H1 (cell line): ENCODE results near the gene CCBE1. TPM values are rescaled to one million over a fixed set of nuclear protein-coding genes. Genes with fewer than 3 reads are reported as not detected.

Experiments
- CTCF ChIA-PET: fragments of 300-600 bp; sonication (Branson Sonifier 250); formaldehyde crosslinking; loops from one replicate; lab custom pipeline; 2021; ENCODE audit not compliant: partially characterized antibody; lab: Charles Lee
- POLR2A ChIA-PET: fragments of 300-600 bp; sonication (Branson Sonifier 250); formaldehyde crosslinking; loops from one replicate; lab custom pipeline; 2021; ENCODE audit warnings: inconsistent platforms; ENCODE audit not compliant: partially characterized antibody; lab: Charles Lee
- DNase-seq, 2 experiments: peaks; one replicate each; pipeline versions ENCODE4 v3.0.0 to v3.0.0-alpha.2; 2010 to 2022; ENCODE audit warnings: low spot score in 2 of 2, low read depth in 1 of 2, mixed read lengths in 1 of 2
- FAIRE-seq: peaks from 2 replicates; lab custom pipeline; 2011; peaks lifted over from hg19 to GRCh38; lab: Jason Lieb, UNC
- H2AFZ ChIP-seq: 2 replicates; pipeline ENCODE4 v1.8.1; 2012; ENCODE audit warnings: low read length, inconsistent platforms
- H2AK5ac ChIP-seq: 2 replicates; pipeline ENCODE4 v1.6.1; 2013; ENCODE audit warnings: low read depth, low read length
- H2BK120ac ChIP-seq: replicated peaks from 2 replicates; pipeline ENCODE3; 2013; ENCODE audit warnings: low read depth, low read length, inconsistent platforms
- H2BK12ac ChIP-seq: 2 replicates; pipeline ENCODE4 v1.6.1; 2013; ENCODE audit warnings: low read depth, low read length
- H2BK15ac ChIP-seq: 2 replicates; pipeline ENCODE4 v1.6.1; 2013; ENCODE audit warnings: low read length
- H2BK20ac ChIP-seq: 2 replicates; pipeline ENCODE4 v1.6.1; 2013; ENCODE audit warnings: low read length
- H2BK5ac ChIP-seq: 2 replicates; pipeline ENCODE4 v1.6.1; 2013; ENCODE audit warnings: low read depth, low read length
- H3K14ac ChIP-seq: 2 replicates; pipeline ENCODE4 v1.6.1; 2013; ENCODE audit warnings: inconsistent platforms; ENCODE audit not compliant: insufficient read length
- H3K18ac ChIP-seq: 2 replicates; pipeline ENCODE4 v1.6.1; 2013; ENCODE audit warnings: low read length; ENCODE audit errors: extremely low read depth
- H3K23ac ChIP-seq: 2 replicates; pipeline ENCODE4 v1.6.1; 2013; ENCODE audit warnings: inconsistent platforms; ENCODE audit not compliant: insufficient read length
- H3K23me2 ChIP-seq: 2 replicates; pipeline ENCODE4 v1.6.1; 2013; ENCODE audit warnings: low read depth, low read length
- H3K27ac ChIP-seq: 2 replicates; pipeline ENCODE4 v1.6.1; 2011; ENCODE audit warnings: low read depth, low read length, inconsistent platforms
- H3K27me3 ChIP-seq, 4 experiments: replicated peaks in 1 of 4; 1 replicate in 1 of 4; 2 replicates in 3 of 4; pipeline versions ENCODE4 v1.6.1 to v1.8.1; 2011 to 2013; ENCODE audit warnings: low read length in 3 of 4, mild to moderate bottlenecking in 3 of 4, inconsistent platforms in 2 of 4, mixed read lengths in 2 of 4, moderate library complexity in 1 of 4; ENCODE audit not compliant: control insufficient read depth in 3 of 4, insufficient read depth in 3 of 4; ENCODE audit errors: extremely low read depth in 1 of 4
- H3K36me3 ChIP-seq, 4 experiments: 2 replicates each; pipeline versions ENCODE4 v1.6.1 to v1.8.1; 2011 to 2013; ENCODE audit warnings: mild to moderate bottlenecking in 4 of 4, low read length in 3 of 4, moderate library complexity in 2 of 4, control low read depth in 1 of 4, inconsistent platforms in 1 of 4; ENCODE audit not compliant: insufficient read depth in 4 of 4, control insufficient read depth in 2 of 4
- H3K4ac ChIP-seq: replicated peaks from 2 replicates; pipeline ENCODE3; 2013; ENCODE audit warnings: low read length, low read depth, mixed read lengths, inconsistent platforms; ENCODE audit not compliant: insufficient read length
- H3K4me1 ChIP-seq, 4 experiments: replicated peaks in 1 of 4; 1 replicate in 1 of 4; 2 replicates in 3 of 4; pipeline versions ENCODE4 v1.6.1 to v1.8.1; 2011 to 2013; ENCODE audit warnings: low read length in 3 of 4, inconsistent platforms in 2 of 4, mixed read lengths in 1 of 4; ENCODE audit not compliant: insufficient read depth in 4 of 4, control insufficient read depth in 3 of 4
- H3K4me2 ChIP-seq, 2 experiments: 2 replicates each; pipeline versions ENCODE4 v1.6.1 to v1.8.1; 2011 to 2013; ENCODE audit warnings: low read depth in 2 of 2, low read length in 2 of 2, control low read depth in 1 of 2, inconsistent platforms in 1 of 2, mild to moderate bottlenecking in 1 of 2; ENCODE audit not compliant: insufficient read depth in 1 of 2
- H3K4me3 ChIP-seq, 4 experiments: fragments of 200-600, 300-600 bp in 1 of 4; sonication (generic), shearing (Covaris generic), sonication (Bioruptor Twin) in 1 of 4; 2 replicates each; pipeline versions ENCODE4 v1.5.1 to v1.8.1; 2011 to 2016; ENCODE audit warnings: low read length in 4 of 4, low read depth in 3 of 4, control low read depth in 2 of 4, inconsistent platforms in 2 of 4, mild to moderate bottlenecking in 2 of 4, mixed read lengths in 1 of 4, moderate library complexity in 1 of 4; ENCODE audit not compliant: insufficient read depth in 2 of 4; ENCODE audit errors: extremely low read depth in 1 of 4
- H3K56ac ChIP-seq: replicated peaks from 2 replicates; pipeline ENCODE3; 2013; ENCODE audit warnings: low read depth, mild to moderate bottlenecking, mixed read lengths, low read length, inconsistent platforms; ENCODE audit not compliant: insufficient read length
- H3K79me1 ChIP-seq: 2 replicates; pipeline ENCODE4 v1.6.1; 2013; ENCODE audit warnings: low read depth, low read length, control low read depth
- H3K79me2 ChIP-seq, 2 experiments: 2 replicates each; pipeline versions ENCODE4 v1.6.1 to v1.8.1; 2012 to 2013; ENCODE audit warnings: low read length in 2 of 2, mild to moderate bottlenecking in 2 of 2, inconsistent platforms in 1 of 2; ENCODE audit not compliant: insufficient read depth in 2 of 2, control insufficient read depth in 1 of 2
- H3K9ac ChIP-seq, 4 experiments: replicated peaks in 1 of 4; 1 replicate in 1 of 4; 2 replicates in 3 of 4; pipeline versions ENCODE4 v1.6.1 to v1.8.1; 2011 to 2013; ENCODE audit warnings: low read depth in 3 of 4, low read length in 3 of 4, control low read depth in 2 of 4, mild to moderate bottlenecking in 2 of 4, moderate library complexity in 2 of 4, inconsistent platforms in 1 of 4; ENCODE audit errors: extremely low read depth in 1 of 4
- H3K9me3 ChIP-seq, 2 experiments: 2 replicates each; pipeline versions ENCODE4 v1.6.1 to v1.8.1; 2012 to 2013; ENCODE audit warnings: mild to moderate bottlenecking in 2 of 2, moderate library complexity in 2 of 2, control low read depth in 1 of 2, inconsistent platforms in 1 of 2, low read depth in 1 of 2, low read length in 1 of 2, mixed read lengths in 1 of 2; ENCODE audit not compliant: insufficient read depth in 2 of 2
- H4K20me1 ChIP-seq, 2 experiments: replicated peaks in 1 of 2; 2 replicates each; pipeline versions ENCODE3 to v1.8.1; 2011 to 2013; ENCODE audit warnings: inconsistent platforms in 2 of 2, low read length in 2 of 2, mild to moderate bottlenecking in 1 of 2; ENCODE audit not compliant: insufficient read depth in 2 of 2, control insufficient read depth in 1 of 2
- H4K5ac ChIP-seq: 2 replicates; pipeline ENCODE4 v1.6.1; 2013; ENCODE audit warnings: low read length, low read depth, mixed read lengths, inconsistent platforms; ENCODE audit not compliant: insufficient read length
- H4K8ac ChIP-seq: 2 replicates; pipeline ENCODE4 v1.8.0; 2013; ENCODE audit warnings: mild to moderate bottlenecking, moderate library complexity, low read length, inconsistent platforms; ENCODE audit not compliant: insufficient read depth; ENCODE audit errors: extremely low read depth
- H4K91ac ChIP-seq: replicated peaks from 2 replicates; pipeline ENCODE3; 2013; ENCODE audit warnings: low read length, mixed read lengths, inconsistent platforms; ENCODE audit not compliant: insufficient read length
- WGBS, 2 experiments: shearing (Covaris generic) in 1 of 2; methylation state at CpG; one replicate each; pipeline versions ENCODE4 v1.1.6 to v1.1.7; 2013 to 2015; ENCODE audit warnings: low lambda C conversion rate in 2 of 2, mixed read lengths in 2 of 2, inconsistent platforms in 1 of 2, low coverage in 1 of 2, missing lambda C conversion rate in 1 of 2; ENCODE audit not compliant: insufficient replicate concordance in 2 of 2, insufficient coverage in 1 of 2, insufficient read length in 1 of 2; ENCODE audit errors: extremely low coverage in 1 of 2, missing lambda C conversion rate in 1 of 2; 5-methylcytosine and 5-hydroxymethylcytosine counted together
- polyA plus RNA-seq, 7 experiments: library from polyadenylated mRNA; depleted of rRNA in 3 of 7; stranded (reverse) in 5 of 7; unstranded in 2 of 7; fragments of >200 nt in 5 of 7; fragments of 200-250 nt in 2 of 7; gene quantifications; 1 replicate in 5 of 7; 2 replicates in 1 of 7; 4 replicates in 1 of 7; pipeline versions ENCODE4 v1.2.1 to v1.2.3, GENCODE V29; 2011 to 2013; ENCODE audit warnings: missing spikeins in 2 of 7, mixed read lengths in 2 of 7
- total RNA-seq: library from RNA; stranded (reverse); fragmentation: NEBNext Ultra II Directional; extraction: Animal tissue kit (Norgen Biotek cat#: 25700); gene quantifications from 2 replicates; pipeline ENCODE4 v1.2.1, GENCODE V29; 2021

Gene CCBE1
- total and polyA plus RNA-seq, 2 of the 8 experiments (the other 6 are each of a cell fraction or from before 2014, with no cell fraction given), result 2.1 to 2.6 TPM

DNA sequence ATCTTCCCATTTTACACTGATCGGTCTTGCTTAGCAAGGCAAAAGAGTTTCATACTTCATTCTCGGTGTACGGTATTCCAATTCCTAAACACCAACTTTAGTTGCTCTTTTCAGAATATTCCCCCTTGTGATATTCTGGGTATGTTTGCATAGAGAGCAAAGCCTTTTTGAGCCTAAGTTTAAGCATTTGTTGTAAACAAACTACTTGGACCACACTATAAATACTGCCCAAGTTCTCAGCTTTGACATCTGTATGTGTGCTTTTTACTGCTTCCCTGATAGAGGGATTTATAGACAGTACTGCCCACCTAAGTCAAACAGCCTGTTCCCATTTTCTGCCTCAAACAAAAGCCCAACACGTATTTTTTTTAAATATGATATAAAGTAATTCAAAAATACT is 36.9 kb downstream of the CCBE1 start:
- H4K5ac ChIP-seq, result no peak overlapping the region
- H3K23ac ChIP-seq, result no peak overlapping the region
- ChIA-PET CTCF (interaction anchor here (1.4 to 3.0 kb wide), 2 partner anchors 29 to 37 kb away, joined by 4 to 14 read pairs; partner anchors contain the start of gene CCBE1), POLR2A (no interaction called here)
- H2AFZ ChIP-seq, result no peak overlapping the region
- H3K9me3 ChIP-seq, result no peaks in the 10 kb centered on the region
- no peak overlapping the region for H3K18ac ChIP-seq
- H2BK12ac ChIP-seq, result no peak overlapping the region
- no peak overlapping the region for H4K8ac ChIP-seq
- no peak overlapping the region for H4K91ac ChIP-seq
- no peak overlapping the region for H3K4me2 ChIP-seq
- H3K27me3 ChIP-seq, result no peaks in the 10 kb centered on the region
- H3K4me1 ChIP-seq, result no peaks in the 10 kb centered on the region; a peak in 2 of 7 replicates
- FAIRE-seq (no peak), DNase-seq (no peak)
- no peak overlapping the region for H2BK15ac ChIP-seq
- no peak overlapping the region for H3K4me3 ChIP-seq
- H3K4ac ChIP-seq, result no peak overlapping the region
- no peaks in the 10 kb centered on the region; the same call in 1 of the 2 replicates for H3K23me2 ChIP-seq
- no peak overlapping the region for H3K14ac ChIP-seq
- no peak overlapping the region for H2BK120ac ChIP-seq
- H2AK5ac ChIP-seq, result no peak overlapping the region
- H3K56ac ChIP-seq, result no peak overlapping the region
- 85% methylated on average over 4 of the region's 4 CpGs; no CpG with 5 or more reads in 1 of the 2 experiments for WGBS, 2 experiments
- no peaks in the 10 kb centered on the region; the same call in 1 of the 2 replicates for H3K79me1 ChIP-seq
- no peak overlapping the region for H2BK5ac ChIP-seq
- no peak overlapping the region for H3K9ac ChIP-seq
- no peaks in the 10 kb centered on the region for H3K36me3 ChIP-seq
- H4K20me1 ChIP-seq, result no peaks in the 10 kb centered on the region
- no peak overlapping the region for H3K27ac ChIP-seq
- H3K79me2 ChIP-seq, result no peaks in the 10 kb centered on the region
- H2BK20ac ChIP-seq, result no peak overlapping the region
